ENCODE results near the gene MED9. TPM values are rescaled to one million over a fixed set of nuclear protein-coding genes. Genes with fewer than 3 reads are reported as not detected.

Gene MED9
- total and polyA plus RNA-seq, 9 of the 15 experiments (the other 6 are each of a cell fraction or from before 2014, with no cell fraction given): 2.2 to 15.8 (median 12.7) TPM

DNA sequence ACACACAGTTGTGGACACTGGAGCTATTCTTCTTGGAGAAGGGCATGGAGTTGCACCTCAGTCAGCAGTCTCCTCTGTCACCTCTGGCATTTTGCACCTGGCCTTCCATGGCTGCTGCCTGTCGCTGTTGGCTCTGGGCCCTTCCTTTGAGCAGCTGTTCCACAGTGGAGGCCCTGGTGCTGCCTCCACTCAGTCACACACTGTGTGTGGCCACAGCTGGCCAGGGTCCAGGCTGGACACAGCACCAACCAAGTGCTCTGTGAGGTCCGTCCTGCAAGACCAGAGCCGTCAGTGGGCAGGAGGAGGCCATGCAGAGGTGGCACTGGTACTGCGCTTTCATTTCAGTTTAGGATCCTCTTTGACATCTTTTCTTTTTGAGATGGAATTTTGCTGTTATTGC, 21.6 kb upstream of the MED9 start:
- intact Hi-C loops (cut with micrococcal nuclease): no loop called here
- in situ Hi-C loops (cut with MboI): no loop called here
- H3K79me2 ChIP-seq (ENCODE audit: control insufficient read depth, insufficient read depth, low read length): no peaks in the 10 kb centered on the region
- H3K9ac ChIP-seq (ENCODE audit: insufficient read depth in 1 of 2, low read depth in 2 of 2, low read length in 2 of 2): no peak overlapping the region
- FAIRE-seq: no peak
- peaks cover 2 to 21% of the 10 kb centered on the region in 2 experiments; a peak in 4 of 5 replicates for H3K27me3 ChIP-seq (ENCODE audit: control insufficient read depth in 2 of 2, insufficient read depth in 2 of 2, low read length in 2 of 2)
- H3K4me1 ChIP-seq (replicated peaks in 1 of 2; ENCODE audit: control insufficient read depth in 2 of 2, insufficient read depth in 2 of 2, low read length in 2 of 2): peaks cover 0 to 3% of the 10 kb centered on the region in 2 experiments; a peak in 2 of 5 replicates
- H3K36me3 ChIP-seq (ENCODE audit: control insufficient read depth, insufficient read depth, low read length): no peaks in the 10 kb centered on the region
- 0% methylated on average over 3 of the region's 4 CpGs for WGBS (ENCODE audit: insufficient coverage, low coverage, missing lambda C conversion rate)
- DNase-seq (ENCODE audit: extremely low read depth in 1 of 4, low spot score in 3 of 4): no peak
- H3K4me2 ChIP-seq (ENCODE audit: insufficient read depth, low read length): no peak overlapping the region
- H2AFZ ChIP-seq (ENCODE audit: low read depth, low read length): no peak overlapping the region
- ATAC-seq: no peak
- no peak overlapping the region for H3K4me3 ChIP-seq
- no TSS peak for BruUV-seq (replicated peaks)
- CTCF ChIA-PET (ENCODE audit: low intra/inter-chr PET ratio): no interaction called here
- no peak overlapping the region for H3K27ac ChIP-seq (ENCODE audit: extremely low read depth, low read depth, low read length)
- POLR2A ChIA-PET: interaction anchor here (0.6 kb wide), 1 partner anchor 41 kb away, joined by 3 read pairs; the partner anchor contains the start of gene RASD1
- H4K20me1 ChIP-seq (replicated peaks; ENCODE audit: control insufficient read depth, insufficient read depth, low read length): no peaks in the 10 kb centered on the region
- H3K9me1 ChIP-seq (ENCODE audit: control insufficient read depth, insufficient read depth, low read length): no peaks in the 10 kb centered on the region
- TF ChIP-seq ZNF197 (CRISPR knock-in tag; IDR thresholded peaks at IDR 0.05; ENCODE audit: low read depth): no peak
- TF ChIP-seq FIP1L1 (IDR thresholded peaks at IDR 0.05; ENCODE audit: low read depth, low read length, poor library complexity, severe bottlenecking): no peak
- no peak for TF ChIP-seq FOSL1 (tag; conservative IDR thresholded peaks at IDR 0.05)
- TF ChIP-seq NR2C2 (CRISPR knock-in tag; IDR thresholded peaks at IDR 0.05): no peak
- no peak for TF ChIP-seq NR2C2 (tag; IDR thresholded peaks at IDR 0.05)
- no peak for TF ChIP-seq ZFP30 (CRISPR knock-in tag; IDR thresholded peaks at IDR 0.05; ENCODE audit: borderline replicate concordance)
- no peak for TF ChIP-seq ZNF586 (CRISPR knock-in tag; conservative IDR thresholded peaks at IDR 0.05)
- TF ChIP-seq, protein P1, sequence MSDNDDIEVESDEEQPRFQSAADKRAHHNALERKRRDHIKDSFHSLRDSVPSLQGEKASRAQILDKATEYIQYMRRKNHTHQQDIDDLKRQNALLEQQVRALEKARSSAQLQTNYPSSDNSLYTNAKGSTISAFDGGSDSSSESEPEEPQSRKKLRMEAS (CRISPR knock-in tag; IDR thresholded peaks at IDR 0.05): no peak
- TF ChIP-seq BRD9 (IDR thresholded peaks at IDR 0.05; ENCODE audit: low read depth, partially characterized antibody): no peak
- TF ChIP-seq ZNF324 (CRISPR knock-in tag; IDR thresholded peaks at IDR 0.05): no peak
- peaks cover 3% of the 10 kb centered on the region; the same call in 1 of the 2 replicates for H3K9me3 ChIP-seq (replicated peaks; ENCODE audit: control insufficient read depth, insufficient read depth, low read depth, low read length)

Data from K562 (cell line).